Astrocyte (in vitro differentiated cells and primary cell): Measurements from ENCODE around the gene PACSIN1. TPM values are rescaled to one million over a fixed set of nuclear protein-coding genes. Genes with fewer than 3 reads are reported as not detected.

Experiments used
- DNase-seq: peaks from one replicate; pipeline ENCODE4 v3.0.0-alpha.2; 2010; ENCODE audit warnings: low read depth
- FAIRE-seq: peaks from 2 replicates; lab custom pipeline; 2011; peaks lifted over from hg19 to GRCh38; lab: Jason Lieb, UNC
- H2AFZ ChIP-seq: 2 replicates; pipeline ENCODE4 v1.6.0; 2012; ENCODE audit warnings: low read depth, low read length, inconsistent platforms
- H3K27ac ChIP-seq: 2 replicates; pipeline ENCODE4 v1.5.1; 2011; ENCODE audit warnings: low read depth, low read length, inconsistent platforms
- H3K27me3 ChIP-seq: 2 replicates; pipeline ENCODE4 v1.6.0; 2011; ENCODE audit warnings: low read length, inconsistent platforms; ENCODE audit not compliant: insufficient read depth
- H3K36me3 ChIP-seq: 2 replicates; pipeline ENCODE4 v1.5.1; 2011; ENCODE audit warnings: low read length, inconsistent platforms; ENCODE audit not compliant: insufficient read depth
- H3K4me1 ChIP-seq: 2 replicates; pipeline ENCODE4 v1.5.1; 2011; ENCODE audit warnings: low read length, inconsistent platforms; ENCODE audit not compliant: insufficient read depth
- H3K4me2 ChIP-seq: 2 replicates; pipeline ENCODE4 v1.6.0; 2012; ENCODE audit warnings: low read length, inconsistent platforms
- H3K4me3 ChIP-seq: 2 replicates; pipeline ENCODE4 v1.5.1; 2011; ENCODE audit warnings: low read depth, mild to moderate bottlenecking, low read length, inconsistent platforms; ENCODE audit not compliant: insufficient read depth
- H3K79me2 ChIP-seq: 2 replicates; pipeline ENCODE4 v1.6.0; 2012; ENCODE audit warnings: mild to moderate bottlenecking, low read length, inconsistent platforms; ENCODE audit not compliant: insufficient read depth
- H3K9ac ChIP-seq: 2 replicates; pipeline ENCODE4 v1.6.0; 2012; ENCODE audit warnings: mild to moderate bottlenecking, low read length, inconsistent platforms
- H3K9me3 ChIP-seq: 2 replicates; pipeline ENCODE4 v1.5.1; 2012; ENCODE audit warnings: low read depth, mild to moderate bottlenecking, low read length, inconsistent platforms; ENCODE audit not compliant: insufficient read depth
- H4K20me1 ChIP-seq: 2 replicates; pipeline ENCODE4 v1.6.0; 2012; ENCODE audit warnings: low read length, inconsistent platforms; ENCODE audit not compliant: insufficient read depth
- H3K27ac Mint-ChIP-seq: one replicate; pipeline ENCODE4 v1.8.0; 2021; ENCODE audit warnings: mild to moderate bottlenecking, mixed read lengths; ENCODE audit not compliant: unreplicated experiment
- H3K27me3 Mint-ChIP-seq: one replicate; pipeline ENCODE4 v1.8.0; 2021; ENCODE audit warnings: low read depth, mixed read lengths; ENCODE audit not compliant: unreplicated experiment
- H3K36me3 Mint-ChIP-seq: one replicate; pipeline ENCODE4 v1.8.0; 2021; ENCODE audit warnings: low read depth, mixed read lengths; ENCODE audit not compliant: unreplicated experiment
- H3K4me1 Mint-ChIP-seq: one replicate; pipeline ENCODE4 v1.8.0; 2021; ENCODE audit warnings: low read depth, mixed read lengths; ENCODE audit not compliant: unreplicated experiment
- H3K4me3 Mint-ChIP-seq: one replicate; pipeline ENCODE4 v1.8.0; 2021; ENCODE audit warnings: mild to moderate bottlenecking, moderate library complexity, mixed read lengths; ENCODE audit not compliant: unreplicated experiment
- H3K9me3 Mint-ChIP-seq: one replicate; pipeline ENCODE4 v1.8.0; 2021; ENCODE audit warnings: mild to moderate bottlenecking, mixed read lengths; ENCODE audit not compliant: unreplicated experiment
- CTCF ChIP-seq: IDR thresholded peaks from 2 replicates; pipeline ENCODE4 v1.5.1; 2011; ENCODE audit warnings: low read depth, mild to moderate bottlenecking, inconsistent platforms, low read length, moderate library complexity; ENCODE audit not compliant: insufficient read depth
- EZH2 ChIP-seq: IDR thresholded peaks from 2 replicates; pipeline ENCODE4 v1.6.1; 2012; ENCODE audit warnings: mild to moderate bottlenecking, low read length, inconsistent platforms; ENCODE audit not compliant: insufficient read depth
- total RNA-seq: library from RNA; stranded (reverse); gene quantifications from 2 replicates; pipeline ENCODE4 v1.2.1, GENCODE V29; 2021

The PACSIN1 gene
- total RNA-seq, 1 donor from 2014 or later: 0.32 TPM

- Histone ChIP-seq H3K9me3 (peaks cover 5% of the 10 kb centered on the region), H3K36me3 (no peaks in the 10 kb centered on the region), H4K20me1 (no peaks in the 10 kb centered on the region), H3K79me2 (no peaks in the 10 kb centered on the region), H3K9ac (no peak overlapping the region), H3K4me2 (no peak overlapping the region), H3K27ac (no peak overlapping the region), H3K4me1 (no peaks in the 10 kb centered on the region), H2AFZ (no peak overlapping the region), H3K27me3 (peaks cover 2% of the 10 kb centered on the region), H3K4me3 (no peak overlapping the region)
- Mint-ChIP-seq H3K27me3 (peaks cover 16% of the 10 kb centered on the region), H3K27ac (no peak overlapping the region), H3K4me3 (no peak overlapping the region), H3K36me3 (no peaks in the 10 kb centered on the region), H3K4me1 (no peaks in the 10 kb centered on the region), H3K9me3 (peaks cover 7% of the 10 kb centered on the region)
- no peak for TF ChIP-seq CTCF
- TF ChIP-seq EZH2: no peak
- no peak for FAIRE-seq
- DNase-seq: no peak
Measured at GRCh38 chr6:34451192-34451591, 14.7 kb upstream of the PACSIN1 start.

- no peak for FAIRE-seq
- H3K27me3 Mint-ChIP-seq: peaks cover 10% of the 10 kb centered on the region
Measured at GRCh38 chr6:34455831-34456230, 10.0 kb upstream of the PACSIN1 start.

More at GRCh38 chr6:34455831-34456230, 10.0 kb upstream of the PACSIN1 start:
- Histone ChIP-seq H3K9ac (no peak overlapping the region), H3K4me3 (no peak overlapping the region), H3K36me3 (no peaks in the 10 kb centered on the region), H3K4me1 (no peaks in the 10 kb centered on the region), H3K79me2 (no peaks in the 10 kb centered on the region), H3K9me3 (peaks cover 5% of the 10 kb centered on the region), H3K27me3 (peaks cover 4% of the 10 kb centered on the region), H2AFZ (no peak overlapping the region), H3K27ac (no peak overlapping the region), H4K20me1 (no peaks in the 10 kb centered on the region), H3K4me2 (no peak overlapping the region)
- H3K27ac Mint-ChIP-seq: no peak overlapping the region
- DNase-seq: no peak
- no peak overlapping the region for H3K4me3 Mint-ChIP-seq
- TF ChIP-seq EZH2: no peak
- no peak for TF ChIP-seq CTCF
- no peaks in the 10 kb centered on the region for H3K4me1 Mint-ChIP-seq
- H3K9me3 Mint-ChIP-seq: peaks cover 5% of the 10 kb centered on the region
- no peaks in the 10 kb centered on the region for H3K36me3 Mint-ChIP-seq
